Measurements from ENCODE around the gene PIH1D1.
A peak's percentile ranks its signal among the peaks of the same experiment; 100 is the strongest.
"Not testable (repeated sequence)": the region's sequence is repeated elsewhere in the genome, so short reads cannot be mapped to it uniquely, and the experiment has no call there.

The PIH1D1 gene

DNA sequence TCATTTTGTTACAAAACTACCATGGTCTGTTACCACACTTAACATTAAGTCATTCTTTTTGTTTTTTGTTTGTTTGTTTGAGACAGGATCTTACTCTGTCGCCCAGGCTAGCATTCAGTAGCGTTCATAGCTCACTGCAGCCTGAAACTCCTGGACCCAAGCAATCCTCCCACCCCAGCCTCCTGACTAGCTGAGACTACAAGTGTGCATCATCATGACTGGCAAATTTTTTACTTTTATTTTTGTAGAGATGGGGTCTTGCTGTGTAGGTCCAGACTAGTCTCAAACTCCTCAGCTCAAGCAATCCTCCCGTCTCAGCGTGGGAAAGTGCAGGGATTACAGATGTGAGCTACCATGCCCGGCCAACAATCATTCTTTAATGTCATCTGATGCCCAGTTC is 4.7 kb upstream of the PIH1D1 start:
- DNase-seq (ENCODE audit: low read depth in 2 of 3, low spot score in 1 of 3): no peak

GRCh38 chr19:49455773-49456172 is 4.2 kb upstream of the PIH1D1 start:
- DNase-seq (ENCODE audit: low read depth in 2 of 3, low spot score in 1 of 3): no peak

DNA sequence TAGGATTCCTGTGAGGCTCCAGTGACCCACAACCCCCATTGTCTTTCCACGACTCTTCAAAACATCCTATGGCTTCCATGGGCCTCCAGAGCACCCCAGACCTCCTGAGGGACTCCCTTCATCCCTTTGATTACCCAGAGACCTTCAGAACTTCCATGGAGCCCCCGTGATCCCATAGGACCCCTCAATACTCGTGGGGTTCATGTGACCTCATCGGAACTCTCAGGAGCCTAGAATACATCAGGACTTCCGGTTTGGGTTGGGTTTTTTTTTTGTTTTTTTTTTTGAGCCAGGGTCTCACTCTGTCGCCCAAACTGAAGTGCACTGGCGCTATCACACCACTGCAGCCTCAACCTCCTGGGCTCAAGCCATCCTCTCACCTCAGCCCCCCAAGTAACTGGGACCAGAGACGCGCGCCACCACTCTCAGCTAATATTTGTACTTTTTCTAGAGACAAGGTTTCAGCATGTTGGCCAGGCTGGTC is 2.2 kb upstream of the PIH1D1 start:
- DNase-seq (ENCODE audit: low read depth in 2 of 3, low spot score in 1 of 3): no peak

DNA sequence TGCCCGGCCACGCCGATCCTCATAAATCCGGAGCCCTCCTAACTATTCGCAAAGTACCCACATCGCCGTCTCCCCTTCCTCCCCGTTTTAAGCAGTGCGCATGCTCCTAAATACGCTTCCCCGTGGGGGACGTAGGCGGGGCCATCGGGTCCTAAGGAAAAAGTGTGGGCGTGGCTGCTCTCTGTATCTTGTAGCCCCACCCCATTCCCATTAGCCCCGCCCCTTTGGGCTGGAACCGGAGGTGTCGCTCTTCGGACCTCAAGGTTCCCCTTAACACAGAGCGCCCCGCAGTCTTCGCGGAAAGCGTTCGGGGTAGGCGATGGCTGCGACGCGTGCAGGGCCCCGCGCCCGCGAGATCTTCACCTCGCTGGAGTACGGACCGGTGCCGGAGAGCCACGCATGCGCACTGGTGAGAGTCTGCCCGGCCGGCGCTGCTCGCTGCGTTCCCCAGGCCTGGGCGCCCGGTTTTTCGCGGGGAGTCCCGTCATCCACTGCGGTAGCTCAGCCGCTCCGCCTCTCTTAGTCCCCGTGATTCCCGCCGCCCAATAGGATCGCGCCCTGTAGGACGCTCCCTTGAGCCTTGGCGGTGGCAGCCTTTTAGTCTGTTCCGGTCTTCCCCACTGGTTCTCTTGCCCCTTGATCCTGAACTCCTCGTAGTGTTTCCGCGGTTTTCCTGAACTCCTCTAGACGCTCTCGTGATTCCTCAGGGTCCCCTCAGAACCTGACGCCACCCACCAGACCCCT is 1.6 kb upstream of the PIH1D1 start, which contains the start of gene ALDH16A1:
TSS of gene ALDH16A1 (plus strand) at position 213 of the 744 bp plus-strand sequence. CDS start at position 320, 107 bp downstream.
- DNase-seq (ENCODE audit: low read depth in 2 of 3, low spot score in 1 of 3): peak; percentile 95 to 97 (median 97)

GRCh38 chr19:49450405-49450804 is 1.2 kb downstream of the PIH1D1 start:
- DNase-seq (ENCODE audit: low read depth in 2 of 3, low spot score in 1 of 3): no peak

DNA sequence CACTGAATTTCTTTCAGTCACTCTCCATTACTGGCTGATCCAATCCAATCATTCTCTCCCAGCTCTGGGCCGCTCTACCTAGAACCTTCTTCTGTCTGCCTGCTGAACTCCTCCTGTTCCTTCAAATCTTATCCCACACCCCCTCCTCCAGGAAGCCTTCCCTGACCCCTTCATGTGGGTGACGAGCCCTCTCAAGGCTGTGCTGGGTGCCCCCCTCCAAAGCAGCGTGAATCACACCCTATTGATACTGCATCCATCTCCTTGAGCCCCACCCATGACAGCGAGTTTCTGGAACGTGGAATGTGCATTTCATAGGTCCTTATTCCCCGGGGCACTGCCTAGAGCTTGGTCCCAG is 3.2 kb downstream of the PIH1D1 start:
- DNase-seq (ENCODE audit: low read depth in 2 of 3, low spot score in 1 of 3): no peak

GRCh38 chr19:49447485-49448431 is 3.9 kb downstream of the PIH1D1 start:
- DNase-seq (ENCODE audit: low read depth in 2 of 3, low spot score in 1 of 3): no peak

- DNase-seq (ENCODE audit: low read depth in 2 of 3, low spot score in 1 of 3): no peak
Observed at GRCh38 chr19:49445997-49446396, 5.6 kb downstream of the PIH1D1 start.

DNA sequence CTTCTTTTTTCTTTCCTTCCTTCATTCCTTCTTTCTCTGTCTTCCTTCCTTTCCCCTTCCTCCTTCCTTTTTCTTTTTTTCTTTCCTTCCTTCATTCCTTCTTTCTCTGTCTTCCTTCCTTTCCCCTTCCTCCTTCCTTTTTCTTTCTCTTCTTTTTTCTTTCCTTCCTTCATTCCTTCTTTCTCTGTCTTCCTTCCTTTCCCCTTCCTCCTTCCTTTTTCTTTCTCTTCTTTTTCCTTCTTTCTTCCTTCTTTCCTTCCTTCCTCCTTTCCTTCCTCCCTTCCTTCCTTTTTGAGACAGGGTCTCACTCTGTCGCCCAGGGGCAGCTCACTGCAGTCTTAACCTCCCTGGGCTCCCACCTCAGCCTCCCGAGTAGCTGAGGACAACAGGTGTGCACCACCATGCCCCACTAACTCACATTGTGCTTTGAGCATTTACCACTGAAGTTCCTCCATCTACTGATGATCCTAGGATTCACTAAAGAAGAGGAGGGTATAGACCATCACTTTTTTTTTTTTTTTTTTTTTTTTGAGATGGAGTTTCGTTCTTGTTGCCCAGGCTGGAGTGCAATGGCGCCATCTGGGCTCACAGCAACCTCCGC is 7.4 kb downstream of the PIH1D1 start:
- DNase-seq (ENCODE audit: low read depth in 2 of 3, low spot score in 1 of 3): not testable (repeated sequence)

GRCh38 chr19:49443366-49444099 is 8.1 kb downstream of the PIH1D1 start:
- DNase-seq (ENCODE audit: low read depth in 2 of 3, low spot score in 1 of 3): peak; percentile 85 to 90 (median 90)

GRCh38 chr19:49442771-49443365 is 8.7 kb downstream of the PIH1D1 start:
- DNase-seq (ENCODE audit: low read depth in 2 of 3, low spot score in 1 of 3): peak; percentile 50 to 69 (median 59)

DNA sequence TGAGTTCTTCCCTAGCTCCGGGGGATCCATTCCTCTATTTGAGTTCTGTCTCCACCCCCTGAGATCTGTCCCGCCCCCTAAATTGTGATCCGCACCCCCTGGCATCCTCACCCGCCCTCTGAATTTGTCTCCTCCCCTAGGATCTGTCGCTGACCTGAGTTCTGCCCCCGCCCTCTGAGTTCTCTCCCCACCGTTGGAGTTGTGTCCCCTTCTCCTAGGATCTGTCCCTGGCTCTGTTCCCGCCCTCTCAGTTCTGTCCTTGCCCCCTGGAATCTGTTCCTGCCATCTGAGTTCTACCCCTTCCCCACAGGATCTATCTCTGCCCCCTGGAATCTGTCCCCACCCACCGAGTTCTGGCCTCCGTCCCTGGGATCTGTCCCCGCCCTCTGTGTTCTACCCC is 9.3 kb downstream of the PIH1D1 start:
- DNase-seq (ENCODE audit: low read depth in 2 of 3, low spot score in 1 of 3): no peak

- DNase-seq (ENCODE audit: low read depth in 2 of 3, low spot score in 1 of 3): no peak
Observed at GRCh38 chr19:49441960-49442350, 9.7 kb downstream of the PIH1D1 start.

- peak in 1 of 3 donors; percentile 46 for DNase-seq (ENCODE audit: low read depth in 2 of 3, low spot score in 1 of 3)
Observed at GRCh38 chr19:49441210-49441959, 10.2 kb downstream of the PIH1D1 start, which contains the start of gene SLC17A7. SLC17A7 (minus strand) TSS chr19:49441527; CDS start chr19:49441379, 148 bp downstream.

DNA sequence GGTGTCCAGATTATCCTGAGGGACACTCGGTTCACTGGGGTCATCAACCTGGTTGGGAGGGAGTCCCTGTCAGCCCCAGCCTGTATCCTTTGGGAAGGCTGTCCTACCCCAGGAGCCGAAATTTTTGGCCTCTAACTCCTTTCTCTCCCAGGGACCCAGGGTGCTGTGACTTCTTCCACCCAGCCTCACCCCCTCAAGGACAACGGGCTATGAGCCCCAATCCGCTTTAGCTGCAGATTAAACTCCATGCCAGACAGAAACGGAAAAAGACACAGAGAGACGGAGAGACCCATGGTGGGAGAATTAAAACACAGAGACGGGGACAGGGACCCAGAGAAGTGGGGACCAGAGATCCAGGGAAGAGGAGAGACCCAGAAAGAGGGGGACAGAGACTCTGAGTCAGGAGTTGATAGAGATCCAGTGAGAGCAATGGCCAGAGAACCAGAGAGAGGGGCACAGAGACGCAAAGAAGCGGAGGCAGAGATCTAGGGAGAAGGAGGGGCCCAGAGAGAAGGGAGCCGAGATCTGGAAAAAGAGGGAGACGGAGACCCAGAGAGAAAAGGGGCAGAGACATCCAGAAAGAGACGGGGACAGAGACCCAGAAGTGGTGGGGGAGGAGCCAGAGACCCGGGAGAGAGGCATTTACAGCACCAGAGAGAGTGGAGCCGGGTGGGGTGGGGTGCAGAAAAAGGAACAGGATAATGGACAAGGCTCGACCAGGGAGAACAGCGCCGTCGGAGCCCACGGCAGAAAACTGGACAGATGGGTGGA is 11.0 kb downstream of the PIH1D1 start:
- DNase-seq (ENCODE audit: low read depth in 2 of 3, low spot score in 1 of 3): no peak

DNA sequence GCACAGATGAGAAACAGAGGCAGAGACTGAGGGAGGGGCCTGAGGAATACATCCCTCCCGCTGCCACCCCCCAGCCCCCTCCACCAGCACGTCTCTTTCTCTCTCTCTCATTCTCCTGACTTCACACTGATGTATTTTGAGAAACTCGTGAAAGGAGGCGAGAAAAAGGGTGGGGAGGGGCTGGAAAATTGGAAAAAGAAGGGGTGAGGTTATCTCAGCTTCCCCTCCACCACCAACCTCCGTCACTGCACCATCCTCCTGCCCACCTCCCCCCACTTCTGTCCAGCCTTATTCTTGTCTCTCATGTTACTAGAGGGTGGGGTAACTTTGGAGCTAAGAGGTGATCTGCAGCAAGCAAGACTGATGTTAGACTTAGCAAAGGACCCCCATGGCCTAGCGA is 11.8 kb downstream of the PIH1D1 start:
- no peak for DNase-seq (ENCODE audit: low read depth in 2 of 3, low spot score in 1 of 3)

DNA sequence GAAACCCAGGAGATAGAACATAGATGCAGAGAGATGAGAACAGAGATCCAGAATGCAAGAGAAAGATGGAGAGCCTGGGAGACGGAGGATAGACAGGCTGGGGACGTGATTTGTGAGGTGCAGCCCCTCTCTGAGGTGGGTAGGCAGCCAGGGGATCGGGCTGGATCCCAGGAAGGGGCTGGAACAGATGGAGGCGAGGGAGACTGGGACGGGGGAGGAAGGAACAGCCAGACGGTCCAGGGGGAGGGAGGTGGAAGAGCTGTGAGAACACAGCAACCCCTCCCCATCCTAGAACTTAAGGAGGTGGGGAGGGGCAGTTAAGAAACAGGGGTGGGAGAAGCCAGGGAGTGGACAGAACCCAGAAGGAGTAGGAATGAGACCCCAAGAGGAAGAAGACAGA is 13.4 kb downstream of the PIH1D1 start:
- no peak for DNase-seq (ENCODE audit: low read depth in 2 of 3, low spot score in 1 of 3)

GRCh38 chr19:49437231-49437630 is 14.4 kb downstream of the PIH1D1 start:
- no peak for DNase-seq (ENCODE audit: low read depth in 2 of 3, low spot score in 1 of 3)
